PC-3 (cell line): ENCODE data around the gene MACROD2.

Experiments used
- EZH2 ChIP-seq: fragments of 300-600 bp; sonication (generic); IDR thresholded peaks from one replicate; pipeline ENCODE4 v1.6.1; 2017; ENCODE audit warnings: antibody characterized with exemption, mild to moderate bottlenecking, low read length; ENCODE audit not compliant: unreplicated experiment
- EZH2phosphoT487 ChIP-seq: fragments of 300-600 bp; sonication (generic); IDR thresholded peaks from 2 replicates; pipeline ENCODE4 v1.6.1; 2018; ENCODE audit warnings: mild to moderate bottlenecking, antibody characterized with exemption, low read length, borderline replicate concordance
- TF ChIP-seq, protein P1 (sequence below): fragments of 300-600 bp; sonication (generic); conservative IDR thresholded peaks from 2 replicates; pipeline ENCODE4 v1.5.1; 2017; ENCODE audit warnings: antibody characterized with exemption, low read depth, mild to moderate bottlenecking, low read length

DNA sequence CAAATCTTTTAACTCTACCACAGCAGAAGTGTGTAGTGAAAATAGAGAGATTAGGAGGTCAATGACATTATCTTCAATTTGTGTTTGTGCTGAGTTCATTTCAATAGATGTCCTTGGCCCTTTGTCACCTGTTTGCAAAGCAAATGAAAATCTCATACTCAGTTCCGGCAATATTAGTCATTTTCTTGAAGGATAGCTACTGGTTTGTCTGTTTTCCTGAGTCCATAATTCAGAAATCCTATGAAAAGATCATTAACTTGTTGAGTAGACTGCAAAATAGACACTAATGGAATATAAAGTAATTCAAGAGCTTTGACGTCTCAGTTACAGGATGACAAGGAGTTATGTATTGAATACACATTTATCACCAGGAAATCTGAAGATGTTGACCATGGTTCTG lies 1163.2 kb downstream of the MACROD2 start:
- TF ChIP-seq, protein P1, sequence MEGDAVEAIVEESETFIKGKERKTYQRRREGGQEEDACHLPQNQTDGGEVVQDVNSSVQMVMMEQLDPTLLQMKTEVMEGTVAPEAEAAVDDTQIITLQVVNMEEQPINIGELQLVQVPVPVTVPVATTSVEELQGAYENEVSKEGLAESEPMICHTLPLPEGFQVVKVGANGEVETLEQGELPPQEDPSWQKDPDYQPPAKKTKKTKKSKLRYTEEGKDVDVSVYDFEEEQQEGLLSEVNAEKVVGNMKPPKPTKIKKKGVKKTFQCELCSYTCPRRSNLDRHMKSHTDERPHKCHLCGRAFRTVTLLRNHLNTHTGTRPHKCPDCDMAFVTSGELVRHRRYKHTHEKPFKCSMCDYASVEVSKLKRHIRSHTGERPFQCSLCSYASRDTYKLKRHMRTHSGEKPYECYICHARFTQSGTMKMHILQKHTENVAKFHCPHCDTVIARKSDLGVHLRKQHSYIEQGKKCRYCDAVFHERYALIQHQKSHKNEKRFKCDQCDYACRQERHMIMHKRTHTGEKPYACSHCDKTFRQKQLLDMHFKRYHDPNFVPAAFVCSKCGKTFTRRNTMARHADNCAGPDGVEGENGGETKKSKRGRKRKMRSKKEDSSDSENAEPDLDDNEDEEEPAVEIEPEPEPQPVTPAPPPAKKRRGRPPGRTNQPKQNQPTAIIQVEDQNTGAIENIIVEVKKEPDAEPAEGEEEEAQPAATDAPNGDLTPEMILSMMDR = no peak
- no peak for TF ChIP-seq EZH2
- no peak for TF ChIP-seq EZH2phosphoT487
